ENCODE results near the gene TTC7B. TPM values are rescaled to one million over a fixed set of nuclear protein-coding genes. Genes with fewer than 3 reads are reported as not detected.
"Not testable (repeated sequence)": the region's sequence is repeated elsewhere in the genome, so short reads cannot be mapped to it uniquely, and the experiment has no call there.

Gene TTC7B
- total RNA-seq, 2 experiments from 2014 or later: 5.6 to 6.5 TPM

- H3K9me3 Mint-ChIP-seq: peaks cover 4% of the 10 kb centered on the region
- intact Hi-C loops (cut with micrococcal nuclease): loop anchor here (1.0 to 5.0 kb wide), 5 partner anchors 71 to 872 kb away; partner anchors contain the start of genes CALM1 and DGLUCY
- DNase-seq: peak; percentile 27
- H3K4me1 Mint-ChIP-seq (ENCODE audit: low read depth): peaks cover 17% of the 10 kb centered on the region
- CTCF ChIA-PET: interaction anchor here (0.8 to 1.0 kb wide), 2 partner anchors 13 to 71 kb away, joined by 3 to 4 read pairs; partner anchors contain the start of gene TTC7B
- no peaks in the 10 kb centered on the region for H3K36me3 Mint-ChIP-seq (ENCODE audit: low read depth)
- peak overlapping the region; percentile 66 for H3K27ac Mint-ChIP-seq
- H3K4me3 Mint-ChIP-seq: peak overlapping the region; percentile 76
- no peaks in the 10 kb centered on the region for H3K27me3 Mint-ChIP-seq (ENCODE audit: low read depth)
Observed at GRCh38 chr14:90828642-90829487, 12.6 kb upstream of the TTC7B start.

GRCh38 chr14:90827919-90828610, 11.8 kb upstream of the TTC7B start:
- H3K36me3 Mint-ChIP-seq (ENCODE audit: low read depth): no peaks in the 10 kb centered on the region
- peaks cover 17% of the 10 kb centered on the region for H3K4me1 Mint-ChIP-seq (ENCODE audit: low read depth)
- intact Hi-C loops (cut with micrococcal nuclease): loop anchor here (1.0 to 5.0 kb wide), 5 partner anchors 70 to 871 kb away; partner anchors contain the start of genes CALM1 and DGLUCY
- peak overlapping the region; percentile 76 for H3K4me3 Mint-ChIP-seq
- peaks cover 8% of the 10 kb centered on the region for H3K9me3 Mint-ChIP-seq
- no peaks in the 10 kb centered on the region for H3K27me3 Mint-ChIP-seq (ENCODE audit: low read depth)
- CTCF ChIA-PET: interaction anchor here (0.6 to 1.0 kb wide), 4 partner anchors 12 to 328 kb away, joined by 3 to 5 read pairs (median 4); partner anchors contain the start of gene TTC7B
- DNase-seq: peak; percentile 96
- peak overlapping the region; percentile 66 for H3K27ac Mint-ChIP-seq

GRCh38 chr14:90823542-90823941, 7.3 kb upstream of the TTC7B start:
- H3K27ac Mint-ChIP-seq; H3K4me3 Mint-ChIP-seq; DNase-seq; CTCF ChIA-PET; H3K36me3 Mint-ChIP-seq (ENCODE audit: low read depth); intact Hi-C loops (cut with micrococcal nuclease); H3K27me3 Mint-ChIP-seq (ENCODE audit: low read depth): not testable (repeated sequence)
- Mint-ChIP-seq H3K4me1 (ENCODE audit: low read depth) (peaks cover 15% of the 10 kb centered on the region), H3K9me3 (peaks cover 11% of the 10 kb centered on the region)

DNA sequence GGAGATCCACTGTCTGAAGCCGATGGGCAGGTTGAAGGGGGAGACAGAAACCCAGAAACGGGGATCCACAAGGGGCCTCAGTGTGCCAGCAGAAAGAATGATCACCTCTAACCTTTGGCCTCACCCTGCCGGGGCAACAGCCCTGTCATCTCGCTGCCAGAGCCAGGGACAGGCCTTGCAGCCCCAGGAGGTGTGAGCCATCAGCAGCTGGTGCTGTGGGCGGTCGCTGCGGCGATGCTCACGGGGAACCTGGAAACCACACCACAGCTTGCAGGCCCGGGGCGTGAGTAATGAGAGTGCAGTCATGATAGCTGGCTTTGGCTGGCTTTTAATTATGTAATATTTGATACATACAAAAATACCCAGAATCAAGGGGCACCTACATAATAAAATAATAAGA, 4.7 kb upstream of the TTC7B start:
- intact Hi-C loops (cut with micrococcal nuclease): no loop called here
- peak; percentile 84 for DNase-seq
- Mint-ChIP-seq H3K4me3 (no peak overlapping the region), H3K27me3 (ENCODE audit: low read depth) (no peaks in the 10 kb centered on the region), H3K27ac (no peak overlapping the region), H3K36me3 (ENCODE audit: low read depth) (no peaks in the 10 kb centered on the region), H3K9me3 (peaks cover 11% of the 10 kb centered on the region), H3K4me1 (ENCODE audit: low read depth) (peaks cover 9% of the 10 kb centered on the region)
- CTCF ChIA-PET: no interaction called here

DNA sequence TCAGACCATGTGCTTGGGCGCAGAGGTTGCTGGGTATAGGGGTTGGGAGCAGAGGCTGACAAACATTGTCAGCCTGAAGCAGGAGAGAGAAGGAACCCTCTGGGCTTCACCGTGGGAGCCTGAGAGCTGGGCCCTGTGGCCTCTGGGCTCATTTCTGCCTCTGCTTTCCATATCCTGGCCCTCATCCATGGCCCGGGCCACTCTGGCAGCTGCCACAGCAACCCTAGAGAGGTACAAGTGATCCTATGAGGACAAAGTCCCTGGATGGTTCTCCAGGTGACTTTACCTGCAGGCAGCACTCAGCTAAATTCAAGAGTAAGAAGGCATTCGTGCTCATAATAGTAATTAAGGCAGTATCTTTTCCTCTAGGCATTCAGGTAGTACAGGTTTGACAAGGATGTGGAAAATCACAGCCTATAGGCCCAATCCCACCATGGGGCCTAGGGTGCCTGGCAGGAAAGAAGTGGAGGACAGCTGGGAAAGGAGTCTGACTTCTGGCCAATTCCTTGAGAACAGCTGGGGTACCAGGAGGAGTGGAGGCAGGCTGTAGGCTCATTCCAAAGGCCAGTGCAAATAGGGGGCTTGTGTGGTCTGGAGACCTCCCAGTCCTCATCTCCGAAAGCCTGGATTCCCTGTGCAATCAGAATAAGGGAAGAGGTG, 3.6 kb upstream of the TTC7B start:
- Mint-ChIP-seq H3K4me1 (ENCODE audit: low read depth) (peaks cover 13% of the 10 kb centered on the region), H3K4me3 (no peak overlapping the region), H3K9me3 (peaks cover 11% of the 10 kb centered on the region), H3K27ac (no peak overlapping the region), H3K36me3 (ENCODE audit: low read depth) (no peaks in the 10 kb centered on the region), H3K27me3 (ENCODE audit: low read depth) (peaks cover 4% of the 10 kb centered on the region)
- intact Hi-C loops (cut with micrococcal nuclease): no loop called here
- no peak for DNase-seq
- CTCF ChIA-PET: no interaction called here

DNA sequence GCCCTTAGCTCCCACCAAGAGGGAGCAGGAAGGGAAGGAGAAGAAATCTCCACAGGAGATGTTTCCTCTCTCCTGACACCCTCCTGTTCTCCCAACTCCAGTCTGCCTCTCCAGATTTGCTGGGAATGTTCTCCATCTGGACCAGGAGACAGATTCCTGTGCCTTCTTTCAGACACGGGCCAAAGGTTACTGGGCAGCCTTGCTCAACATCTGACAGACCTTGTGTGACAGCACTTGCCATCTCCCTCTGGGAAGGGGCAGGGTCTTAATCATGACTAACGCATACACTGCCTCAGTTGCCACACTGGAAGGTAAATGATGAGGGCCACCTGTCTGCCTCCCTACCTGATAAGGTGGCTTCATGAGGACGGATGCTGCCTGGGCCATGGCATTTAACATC, 2.5 kb upstream of the TTC7B start:
- Mint-ChIP-seq H3K27ac (no peak overlapping the region), H3K36me3 (ENCODE audit: low read depth) (no peaks in the 10 kb centered on the region), H3K9me3 (peaks cover 6% of the 10 kb centered on the region), H3K4me3 (no peak overlapping the region), H3K27me3 (ENCODE audit: low read depth) (peaks cover 4% of the 10 kb centered on the region), H3K4me1 (ENCODE audit: low read depth) (peaks cover 13% of the 10 kb centered on the region)
- no peak for DNase-seq
- CTCF ChIA-PET: interaction anchor here (0.7 to 0.8 kb wide), 2 partner anchors 354 to 362 kb away, joined by 3 to 6 read pairs; no protein-coding TSS in a partner anchor
- intact Hi-C loops (cut with micrococcal nuclease): no loop called here

GRCh38 chr14:90816681-90817436, 629 bp upstream of the TTC7B start:
- peak overlapping the region; percentile 25 for H3K4me3 Mint-ChIP-seq
- intact Hi-C loops (cut with micrococcal nuclease): no loop called here
- H3K4me1 Mint-ChIP-seq (ENCODE audit: low read depth): peaks cover 13% of the 10 kb centered on the region
- CTCF ChIA-PET: interaction anchor here (0.7 to 1.0 kb wide), 4 partner anchors 9 to 20 kb away, joined by 3 to 4 read pairs (median 4); no protein-coding TSS in a partner anchor
- H3K27me3 Mint-ChIP-seq (ENCODE audit: low read depth): peaks cover 4% of the 10 kb centered on the region
- H3K36me3 Mint-ChIP-seq (ENCODE audit: low read depth): no peaks in the 10 kb centered on the region
- H3K9me3 Mint-ChIP-seq: no peaks in the 10 kb centered on the region
- DNase-seq: no peak
- H3K27ac Mint-ChIP-seq: no peak overlapping the region

- intact Hi-C loops (cut with micrococcal nuclease): no loop called here
- Mint-ChIP-seq H3K4me3 (peak overlapping the region; percentile 71), H3K27ac (no peak overlapping the region), H3K9me3 (no peaks in the 10 kb centered on the region), H3K36me3 (ENCODE audit: low read depth) (no peaks in the 10 kb centered on the region), H3K4me1 (ENCODE audit: low read depth) (peaks cover 4% of the 10 kb centered on the region), H3K27me3 (ENCODE audit: low read depth) (peaks cover 4% of the 10 kb centered on the region)
- no peak for DNase-seq
- CTCF ChIA-PET: interaction anchor here (0.6 to 1.0 kb wide), 3 partner anchors 8 to 57 kb away, joined by 3 to 5 read pairs (median 3); no protein-coding TSS in a partner anchor
Observed at GRCh38 chr14:90815572-90815821, 733 bp downstream of the TTC7B start.

GRCh38 chr14:90814806-90815571, 1.2 kb downstream of the TTC7B start:
- Mint-ChIP-seq H3K27ac (no peak overlapping the region), H3K9me3 (no peaks in the 10 kb centered on the region), H3K4me1 (ENCODE audit: low read depth) (peaks cover 4% of the 10 kb centered on the region), H3K36me3 (ENCODE audit: low read depth) (no peaks in the 10 kb centered on the region), H3K4me3 (peak overlapping the region; percentile 71), H3K27me3 (ENCODE audit: low read depth) (peaks cover 4% of the 10 kb centered on the region)
- intact Hi-C loops (cut with micrococcal nuclease): no loop called here
- no peak for DNase-seq
- CTCF ChIA-PET: no interaction called here

- DNase-seq: no peak
- Mint-ChIP-seq H3K36me3 (ENCODE audit: low read depth) (no peaks in the 10 kb centered on the region), H3K4me1 (ENCODE audit: low read depth) (peaks cover 4% of the 10 kb centered on the region), H3K9me3 (no peaks in the 10 kb centered on the region), H3K27ac (no peak overlapping the region), H3K27me3 (ENCODE audit: low read depth) (peaks cover 4% of the 10 kb centered on the region), H3K4me3 (no peak overlapping the region)
- CTCF ChIA-PET: interaction anchor here (0.5 kb wide), 1 partner anchor 296 kb away, joined by 3 read pairs; no protein-coding TSS in a partner anchor
- intact Hi-C loops (cut with micrococcal nuclease): no loop called here
Observed at GRCh38 chr14:90813442-90813841, 2.8 kb downstream of the TTC7B start.

DNA sequence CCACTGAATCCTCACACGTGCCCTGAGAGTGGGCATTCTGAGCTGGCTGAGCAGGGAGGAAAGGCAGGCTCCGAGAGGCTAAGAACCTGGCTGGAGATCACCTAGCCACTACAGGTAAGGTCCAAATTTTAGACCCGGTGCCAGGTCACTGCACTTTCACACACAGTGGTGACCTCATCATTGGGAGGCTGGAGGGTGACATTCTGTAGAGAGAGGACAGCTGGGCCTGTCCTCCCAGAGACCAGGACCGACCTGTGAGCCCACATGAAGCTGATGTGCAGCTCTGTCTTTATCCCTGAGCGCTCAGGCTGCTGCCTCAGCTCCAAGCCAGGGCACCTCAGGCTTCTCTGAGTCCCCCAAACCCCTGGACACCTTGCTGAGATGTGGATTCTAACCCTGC, 4.1 kb downstream of the TTC7B start:
- Mint-ChIP-seq H3K9me3 (no peaks in the 10 kb centered on the region), H3K4me3 (no peak overlapping the region), H3K27me3 (ENCODE audit: low read depth) (peaks cover 4% of the 10 kb centered on the region), H3K4me1 (ENCODE audit: low read depth) (peaks cover 4% of the 10 kb centered on the region), H3K27ac (no peak overlapping the region), H3K36me3 (ENCODE audit: low read depth) (no peaks in the 10 kb centered on the region)
- CTCF ChIA-PET: interaction anchor here (1.0 kb wide), 1 partner anchor 15 kb away, joined by 5 read pairs; no protein-coding TSS in a partner anchor
- no peak for DNase-seq
- intact Hi-C loops (cut with micrococcal nuclease): no loop called here

Measured in activated naive CD4-positive, alpha-beta T cell treated with anti-CD3 and anti-CD28 coated beads for 36 hours (primary cell).